GM19099 (cell line): ENCODE data around the gene SBNO2.
A peak's percentile ranks its signal among the peaks of the same experiment; 100 is the strongest.

Experiments used
- POLR2A ChIP-seq: IDR thresholded peaks from 3 replicates; pipeline ENCODE4 v1.6.1; 2011; ENCODE audit warnings: low read depth; ENCODE audit not compliant: insufficient read length; ENCODE audit errors: extremely low read depth

The SBNO2 gene, protein sequence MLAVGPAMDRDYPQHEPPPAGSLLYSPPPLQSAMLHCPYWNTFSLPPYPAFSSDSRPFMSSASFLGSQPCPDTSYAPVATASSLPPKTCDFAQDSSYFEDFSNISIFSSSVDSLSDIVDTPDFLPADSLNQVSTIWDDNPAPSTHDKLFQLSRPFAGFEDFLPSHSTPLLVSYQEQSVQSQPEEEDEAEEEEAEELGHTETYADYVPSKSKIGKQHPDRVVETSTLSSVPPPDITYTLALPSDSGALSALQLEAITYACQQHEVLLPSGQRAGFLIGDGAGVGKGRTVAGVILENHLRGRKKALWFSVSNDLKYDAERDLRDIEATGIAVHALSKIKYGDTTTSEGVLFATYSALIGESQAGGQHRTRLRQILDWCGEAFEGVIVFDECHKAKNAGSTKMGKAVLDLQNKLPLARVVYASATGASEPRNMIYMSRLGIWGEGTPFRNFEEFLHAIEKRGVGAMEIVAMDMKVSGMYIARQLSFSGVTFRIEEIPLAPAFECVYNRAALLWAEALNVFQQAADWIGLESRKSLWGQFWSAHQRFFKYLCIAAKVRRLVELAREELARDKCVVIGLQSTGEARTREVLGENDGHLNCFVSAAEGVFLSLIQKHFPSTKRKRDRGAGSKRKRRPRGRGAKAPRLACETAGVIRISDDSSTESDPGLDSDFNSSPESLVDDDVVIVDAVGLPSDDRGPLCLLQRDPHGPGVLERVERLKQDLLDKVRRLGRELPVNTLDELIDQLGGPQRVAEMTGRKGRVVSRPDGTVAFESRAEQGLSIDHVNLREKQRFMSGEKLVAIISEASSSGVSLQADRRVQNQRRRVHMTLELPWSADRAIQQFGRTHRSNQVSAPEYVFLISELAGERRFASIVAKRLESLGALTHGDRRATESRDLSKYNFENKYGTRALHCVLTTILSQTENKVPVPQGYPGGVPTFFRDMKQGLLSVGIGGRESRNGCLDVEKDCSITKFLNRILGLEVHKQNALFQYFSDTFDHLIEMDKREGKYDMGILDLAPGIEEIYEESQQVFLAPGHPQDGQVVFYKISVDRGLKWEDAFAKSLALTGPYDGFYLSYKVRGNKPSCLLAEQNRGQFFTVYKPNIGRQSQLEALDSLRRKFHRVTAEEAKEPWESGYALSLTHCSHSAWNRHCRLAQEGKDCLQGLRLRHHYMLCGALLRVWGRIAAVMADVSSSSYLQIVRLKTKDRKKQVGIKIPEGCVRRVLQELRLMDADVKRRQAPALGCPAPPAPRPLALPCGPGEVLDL (N-terminal part only)

DNA sequence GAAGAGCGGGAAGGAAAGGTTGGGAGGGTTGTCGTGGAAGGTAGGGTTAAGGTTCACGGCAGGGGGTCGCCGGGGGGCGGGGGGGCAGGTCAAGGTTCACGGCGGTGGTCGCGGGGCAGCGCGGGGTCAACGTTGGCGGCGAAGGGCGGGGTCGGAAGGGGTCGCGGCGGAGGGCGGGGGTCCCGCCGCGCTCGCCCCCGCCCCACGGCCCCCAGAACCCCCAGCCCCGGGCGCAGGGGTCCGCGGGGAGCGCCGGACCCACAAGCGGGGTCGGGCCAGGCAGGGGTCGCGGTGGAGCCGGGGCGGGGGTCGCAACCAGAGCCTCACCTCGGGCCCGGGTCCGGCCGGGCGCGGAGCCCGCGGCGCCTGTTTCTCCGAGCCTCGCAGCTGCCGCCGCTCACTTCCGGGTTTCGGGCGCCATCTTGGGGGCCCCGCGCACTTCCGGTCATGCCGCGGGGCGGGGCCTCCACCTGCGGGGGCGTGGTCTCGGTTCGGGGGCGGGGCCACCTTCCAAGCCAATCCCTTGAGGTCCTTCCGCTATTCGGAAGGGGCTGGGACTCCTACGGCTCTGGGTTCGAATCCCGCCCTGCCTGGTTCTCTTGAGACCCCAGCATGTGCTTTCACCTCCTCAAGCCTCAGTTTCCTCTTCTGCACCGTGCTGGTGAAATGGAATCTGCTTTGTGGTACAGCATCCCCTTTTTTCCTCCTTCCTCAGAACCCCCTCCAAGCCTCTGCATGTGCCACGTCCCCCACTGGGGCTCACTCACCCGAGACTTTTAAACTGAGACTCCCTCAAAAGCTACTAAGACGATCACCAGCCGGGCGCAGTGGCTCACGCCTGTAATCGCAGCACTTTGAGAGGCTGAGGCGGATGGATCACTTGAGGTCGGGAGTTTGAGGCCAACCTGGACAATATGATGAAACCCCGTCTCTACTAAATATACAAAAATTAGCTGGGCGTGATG lies at the start of gene SBNO2:
Gene SBNO2 (minus strand): TSS at position 424 of the 965 bp plus-strand sequence. CDS start 19,992 bp downstream, outside the sequence.
- TF ChIP-seq POLR2A = peak; percentile 97

DNA sequence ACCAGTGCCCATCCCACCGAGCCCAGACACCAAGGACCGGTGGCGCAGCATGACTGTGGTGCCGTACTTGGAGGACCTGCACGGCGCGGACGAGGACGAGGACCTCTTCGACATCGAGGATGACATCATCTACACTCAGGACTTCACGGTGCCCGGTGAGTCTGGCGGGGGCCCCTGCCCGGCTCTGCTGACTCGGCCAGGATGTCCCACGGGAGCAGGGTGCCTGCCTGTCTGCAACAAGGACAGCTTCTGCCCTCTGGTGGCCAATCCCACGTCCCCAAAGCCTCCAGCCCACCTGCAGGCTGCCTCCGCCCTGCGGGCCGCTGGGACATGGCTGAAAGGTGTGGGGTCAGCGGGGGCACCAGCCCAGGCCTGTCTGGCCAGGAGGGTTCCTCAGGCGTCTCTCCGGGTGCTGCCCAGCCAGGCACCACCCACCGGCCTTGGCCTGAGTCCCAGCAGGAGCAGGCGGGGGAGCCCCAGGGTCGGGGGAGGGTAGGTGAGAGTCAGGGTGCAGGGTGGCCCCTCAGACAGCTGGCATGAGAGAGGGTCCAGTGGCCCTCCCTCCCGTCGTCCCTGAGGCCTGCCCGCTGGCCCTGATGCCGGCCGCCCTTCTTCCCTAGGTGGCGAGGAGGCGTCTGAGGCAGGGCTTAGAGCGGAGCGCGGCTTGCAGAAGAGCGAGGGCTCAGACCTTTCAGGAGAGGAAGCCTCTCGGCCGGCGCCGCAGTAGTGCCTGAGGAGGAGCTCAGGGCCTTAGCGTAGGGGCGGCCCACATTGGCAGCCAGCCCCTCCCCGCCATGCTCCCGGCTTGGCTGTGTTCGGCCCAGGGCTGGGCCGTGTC lies 49.2 kb upstream of the SBNO2 start:
- TF ChIP-seq POLR2A = no peak

DNA sequence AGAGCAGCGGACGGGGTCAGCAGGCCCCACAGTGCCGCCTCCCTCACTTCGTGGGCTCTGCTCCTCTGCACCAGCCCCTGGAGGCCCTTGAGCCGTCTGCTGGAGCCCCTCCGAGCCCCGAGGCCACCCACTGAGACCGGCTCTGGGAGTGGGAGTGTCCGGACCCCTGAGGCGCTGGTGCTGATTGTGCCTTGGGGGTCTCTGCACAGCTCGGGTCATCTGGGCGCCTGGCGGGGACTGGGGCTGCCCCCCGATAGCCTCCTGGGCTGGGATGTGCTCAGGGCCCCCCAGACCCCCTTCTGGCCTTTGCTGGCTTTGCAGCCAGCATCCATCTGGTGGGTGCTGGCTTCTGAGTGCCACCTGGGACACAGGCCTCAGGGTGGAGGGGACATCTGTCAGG lies 48.3 kb upstream of the SBNO2 start:
- TF ChIP-seq POLR2A = no peak

DNA sequence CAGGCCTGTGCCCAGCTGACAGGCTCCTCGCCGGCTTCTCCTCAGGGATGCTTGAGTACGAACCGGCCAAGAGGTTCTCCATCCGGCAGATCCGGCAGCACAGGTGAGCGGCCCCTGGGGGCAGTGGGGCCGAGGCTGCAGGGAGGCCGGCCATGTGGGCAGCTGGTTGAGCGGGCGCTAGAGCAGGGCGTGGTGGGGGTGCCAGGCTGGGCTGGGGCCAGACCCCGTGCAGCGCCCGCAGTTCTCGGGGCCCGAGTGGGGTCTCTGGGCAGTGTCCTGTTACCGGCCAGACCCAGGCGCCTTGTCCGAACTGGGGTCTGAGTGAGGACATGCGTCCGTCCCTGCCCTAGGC lies 47.8 kb upstream of the SBNO2 start:
- TF ChIP-seq POLR2A = no peak

DNA sequence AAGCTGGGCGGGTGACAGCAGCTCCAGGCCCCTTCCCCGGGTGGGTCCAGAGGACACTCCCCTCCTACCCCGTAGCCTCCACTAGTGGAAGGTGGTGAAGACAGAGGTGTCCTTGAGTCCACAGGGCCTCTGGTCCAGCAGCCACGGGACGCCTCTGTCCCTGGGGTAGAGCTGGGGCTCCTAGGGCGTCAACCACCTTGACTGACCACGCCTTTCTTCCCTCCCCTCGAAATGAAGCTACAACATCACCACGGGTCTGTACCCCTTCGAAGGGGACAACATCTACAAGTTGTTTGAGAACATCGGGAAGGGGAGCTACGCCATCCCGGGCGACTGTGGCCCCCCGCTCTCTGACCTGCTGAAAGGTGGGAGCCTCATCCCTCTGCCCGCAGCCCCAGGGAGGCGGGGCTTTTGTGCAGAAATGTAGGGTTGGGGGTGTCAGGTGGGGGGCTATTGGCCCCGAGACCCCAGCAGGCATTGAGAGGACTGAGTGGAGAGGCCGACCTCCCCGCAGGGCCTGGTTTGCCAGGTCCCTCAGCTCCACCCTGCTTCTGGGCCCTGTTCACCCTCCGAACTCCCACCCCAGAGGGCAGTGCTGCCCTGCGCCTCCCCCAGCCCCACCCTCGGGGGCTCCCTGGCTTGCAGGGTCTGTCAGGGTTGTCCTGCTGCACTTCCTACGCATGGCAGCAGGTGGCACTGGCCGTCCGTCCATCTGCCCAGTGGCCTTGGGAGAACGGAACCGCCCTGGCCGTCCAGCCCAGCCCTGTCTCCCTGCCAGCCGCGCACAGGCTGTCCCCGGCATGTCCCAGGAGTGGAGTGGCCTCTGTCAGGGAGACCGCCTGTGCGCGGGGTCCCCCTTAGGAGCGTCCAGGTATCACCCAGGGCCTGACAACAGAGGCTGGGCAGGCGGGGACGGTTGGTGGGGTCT lies 47.2 kb upstream of the SBNO2 start:
- TF ChIP-seq POLR2A = no peak

DNA sequence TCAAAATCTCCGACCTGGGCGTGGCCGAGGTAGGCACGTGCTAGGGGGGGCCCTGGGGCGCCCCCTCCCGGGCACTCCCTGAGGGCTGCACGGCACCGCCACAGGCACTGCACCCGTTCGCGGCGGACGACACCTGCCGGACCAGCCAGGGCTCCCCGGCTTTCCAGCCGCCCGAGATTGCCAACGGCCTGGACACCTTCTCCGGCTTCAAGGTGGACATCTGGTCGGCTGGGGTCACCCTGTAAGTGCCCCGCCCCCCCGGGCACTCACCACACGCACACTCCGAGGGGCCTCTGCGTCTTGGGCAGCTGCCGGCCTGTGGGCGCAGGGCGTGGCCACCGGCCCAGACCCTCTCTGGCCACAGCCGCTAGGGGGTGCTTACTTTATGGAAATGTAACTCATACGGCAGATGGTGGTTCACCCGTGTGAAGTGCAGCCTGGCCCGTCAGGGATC lies 46.4 kb upstream of the SBNO2 start:
- TF ChIP-seq POLR2A = no peak

DNA sequence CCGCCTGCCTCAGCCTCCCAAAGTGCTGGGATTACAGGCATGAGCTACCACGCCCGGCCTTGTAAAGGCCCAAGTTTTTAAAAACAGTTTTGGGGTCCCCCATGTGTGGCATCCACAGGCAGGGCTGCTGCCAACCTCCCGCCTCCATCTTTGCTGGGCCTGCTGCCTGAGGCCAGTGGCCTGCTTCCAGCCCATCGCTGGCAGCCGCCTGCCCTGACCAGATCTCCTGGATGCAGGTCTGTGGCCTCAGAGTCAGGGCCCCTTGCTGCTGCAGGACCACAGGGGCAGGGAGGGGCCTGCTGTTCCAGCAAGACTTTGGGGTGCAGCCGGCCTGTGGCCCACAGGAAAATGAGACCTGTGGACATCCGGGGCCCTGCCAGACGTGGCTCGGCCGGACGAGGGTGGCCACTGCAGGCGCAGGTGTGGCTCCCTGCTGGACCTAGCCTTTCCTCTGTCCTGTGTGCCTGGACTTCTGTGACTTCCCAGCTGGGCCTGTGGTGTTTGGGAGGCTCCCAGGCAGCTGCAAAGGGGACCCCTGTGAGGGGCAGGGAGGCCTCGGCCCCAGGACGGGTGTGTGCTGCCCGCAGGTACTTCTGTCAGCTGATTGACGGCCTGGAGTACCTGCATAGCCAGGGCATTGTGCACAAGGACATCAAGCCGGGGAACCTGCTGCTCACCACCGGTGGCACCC lies 45.9 kb upstream of the SBNO2 start:
- TF ChIP-seq POLR2A = no peak

DNA sequence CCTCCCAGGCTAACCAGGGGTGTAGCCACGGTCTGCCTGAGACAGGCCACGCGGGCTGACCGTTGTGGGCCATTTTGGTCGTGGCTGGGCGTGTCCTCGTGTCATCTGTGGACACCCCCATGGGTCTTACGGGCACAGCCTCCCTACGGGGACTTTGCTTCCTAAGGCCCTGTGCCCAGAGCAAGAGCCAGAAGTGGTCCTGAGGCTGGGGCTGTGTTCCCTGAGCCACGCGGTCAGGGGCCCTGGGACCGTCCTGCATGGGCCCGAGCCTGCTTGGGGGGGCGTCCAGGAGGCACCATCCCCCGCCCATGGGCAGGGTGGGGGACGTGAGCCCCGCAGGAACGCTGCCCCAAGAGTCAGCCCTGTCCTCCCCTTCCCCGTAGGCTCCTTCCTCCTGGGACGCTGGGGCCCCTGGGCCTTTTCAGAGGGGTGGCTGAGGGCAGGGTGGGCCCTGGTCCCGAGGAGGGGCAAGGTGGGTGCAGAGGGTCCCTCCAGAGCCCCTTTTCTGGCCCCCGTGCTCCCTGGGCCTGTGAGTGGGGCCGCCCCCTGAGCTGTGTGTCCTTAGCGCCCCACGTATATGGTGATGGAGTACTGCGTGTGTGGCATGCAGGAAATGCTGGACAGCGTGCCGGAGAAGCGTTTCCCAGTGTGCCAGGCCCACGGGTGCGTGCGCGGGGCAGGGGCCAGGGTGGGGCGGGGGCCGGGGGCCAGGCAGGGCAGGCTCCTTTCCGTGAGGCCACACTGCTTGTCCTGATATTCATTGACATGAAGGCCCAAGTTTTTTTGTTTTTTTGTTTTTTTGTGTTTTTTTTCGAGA lies 44.9 kb upstream of the SBNO2 start:
- TF ChIP-seq POLR2A = no peak

DNA sequence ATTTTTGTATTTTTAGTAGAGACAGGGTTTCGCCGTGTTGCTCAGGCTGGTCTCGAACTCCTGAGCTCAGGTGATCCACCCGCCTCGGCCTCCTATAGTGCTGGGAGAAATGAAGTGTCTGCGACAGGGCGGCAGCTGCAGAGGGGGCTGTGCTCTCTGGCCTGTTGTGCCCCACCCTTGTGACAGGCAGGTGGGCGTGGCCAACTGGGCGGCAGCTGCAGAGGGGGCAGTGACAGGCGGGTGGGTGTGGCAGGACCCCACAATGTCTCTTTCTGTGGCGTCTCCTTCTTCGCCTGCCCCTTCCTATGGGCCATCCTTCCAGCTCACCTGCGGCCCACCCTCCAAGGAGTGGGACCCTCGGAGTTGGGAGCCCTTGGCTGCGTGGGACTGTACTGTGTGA lies 43.3 kb upstream of the SBNO2 start:
- TF ChIP-seq POLR2A = no peak

DNA sequence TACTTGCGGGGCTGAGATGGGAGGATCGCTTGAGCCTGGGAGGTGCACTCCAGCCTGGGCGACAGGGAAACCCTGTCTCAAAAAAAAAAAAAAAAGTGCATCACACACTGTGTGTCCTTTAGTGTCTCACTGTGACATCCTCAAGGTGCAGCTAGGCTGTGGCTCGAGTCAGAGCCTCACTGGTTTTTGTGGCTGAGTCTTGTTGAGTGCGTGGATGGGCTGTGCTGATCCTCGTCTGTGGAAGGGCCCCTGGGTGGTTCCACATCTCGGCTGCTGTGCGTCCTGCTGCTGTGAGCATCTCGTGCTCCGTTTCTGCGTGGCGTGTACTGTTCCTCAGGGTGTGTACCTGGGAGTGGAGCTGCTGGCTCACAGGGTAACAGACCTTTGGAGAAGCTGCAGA lies 42.7 kb upstream of the SBNO2 start:
- no peak for TF ChIP-seq POLR2A

DNA sequence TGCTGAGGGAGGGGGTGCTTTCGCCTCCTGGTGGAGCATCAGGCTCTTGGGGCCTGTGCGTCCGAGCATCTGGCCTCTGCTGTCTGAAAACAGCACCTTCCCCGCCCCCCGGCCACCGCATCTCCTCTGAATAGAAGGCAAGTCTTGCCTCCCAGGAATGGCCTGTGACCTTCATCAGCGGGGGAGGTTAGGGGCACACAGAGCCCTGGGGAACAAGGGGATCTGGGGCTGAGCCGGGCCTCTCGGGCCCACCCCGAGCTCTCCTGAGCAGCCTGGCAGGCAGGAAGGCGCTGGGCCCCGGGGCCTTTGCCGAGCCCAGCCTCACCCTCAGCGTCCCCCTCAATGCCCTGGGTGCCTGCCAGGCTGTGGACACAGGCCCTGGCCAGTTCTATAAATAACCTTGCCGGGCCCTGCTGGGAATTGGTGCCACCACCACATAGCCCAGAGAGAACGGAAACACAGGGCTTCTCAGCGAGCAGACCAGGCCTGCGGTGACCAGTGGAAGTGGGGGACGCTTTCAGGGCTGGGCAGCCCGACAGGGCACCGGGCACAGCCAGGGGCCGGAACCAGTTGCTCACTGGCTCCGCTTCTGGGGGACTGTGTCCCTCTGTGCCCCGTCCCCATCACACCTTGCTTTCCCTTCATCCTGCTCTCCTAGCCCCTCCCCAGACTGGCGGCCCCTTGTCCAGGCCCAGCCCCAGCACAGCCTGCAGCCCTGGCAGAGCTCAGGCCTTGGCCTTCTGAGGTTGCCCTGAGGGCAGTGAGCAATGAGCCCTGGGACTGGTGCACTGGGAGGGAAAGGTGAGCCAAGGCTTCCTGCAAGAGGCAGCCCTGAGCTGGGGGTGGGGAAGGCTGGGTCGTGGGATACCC lies 41.0 kb upstream of the SBNO2 start:
- no peak for TF ChIP-seq POLR2A
